Activated CD8-positive, alpha-beta memory T cell treated with anti-CD3 and anti-CD28 coated beads, Interleukin-2, amount 10 ng/mL, durations not matched to agents 7 days and 5 days (primary cell): Measurements from ENCODE around the gene BORCS6. TPM values are rescaled to one million over a fixed set of nuclear protein-coding genes. Genes with fewer than 3 reads are reported as not detected.

Source experiments
- ATAC-seq: fragments of 150-1000 bp; cut with Tn5 transposase; one replicate; pipeline ENCODE4 v1.10.0; 2021; ENCODE audit warnings: moderate library complexity
- CTCF ChIA-PET: fragments of 350-600 bp; sonication (Branson Sonifier 250); formaldehyde crosslinking; loops from one replicate; lab custom pipeline; 2021; ENCODE audit warnings: antibody characterized with exemption; lab: Charles Lee
- DNase-seq: peaks from one replicate; pipeline ENCODE4 v3.0.0-alpha.2; 2020
- H3K27ac Mint-ChIP-seq: one replicate; pipeline ENCODE4 v1.8.0; 2021; ENCODE audit warnings: mild to moderate bottlenecking, mixed read lengths
- H3K27me3 Mint-ChIP-seq: one replicate; pipeline ENCODE4 v1.8.0; 2021; ENCODE audit warnings: mixed read lengths
- H3K36me3 Mint-ChIP-seq: one replicate; pipeline ENCODE4 v1.8.0; 2021; ENCODE audit warnings: mild to moderate bottlenecking, mixed read lengths
- H3K4me1 Mint-ChIP-seq: one replicate; pipeline ENCODE4 v1.8.0; 2021; ENCODE audit warnings: mixed read lengths
- H3K4me3 Mint-ChIP-seq: one replicate; pipeline ENCODE4 v1.8.0; 2021; ENCODE audit warnings: mild to moderate bottlenecking, moderate library complexity, mixed read lengths
- H3K9me3 Mint-ChIP-seq: one replicate; pipeline ENCODE4 v1.8.0; 2022; ENCODE audit warnings: low read depth, mixed read lengths
- total RNA-seq, 2 experiments: library from RNA; stranded (reverse); gene quantifications; one replicate each; pipeline ENCODE4 v1.2.3, GENCODE V29; 2021

Gene BORCS6
- total RNA-seq = 10 to 100 TPM; 14.9 to 16.8 TPM

GRCh38 chr17:8189711-8190477 is at the start of gene BORCS6:
Gene BORCS6 (minus strand): TSS chr17:8190180. CDS start chr17:8190140, 40 bp downstream.
- no peak within 1 kb of the TSS for H3K27ac Mint-ChIP-seq
- no peaks in the 10 kb centered on the region for H3K36me3 Mint-ChIP-seq
- no peaks in the 10 kb centered on the region for H3K27me3 Mint-ChIP-seq
- peaks cover 10% of the 10 kb centered on the region for H3K4me1 Mint-ChIP-seq
- H3K4me3 Mint-ChIP-seq = no peak within 1 kb of the TSS
- H3K9me3 Mint-ChIP-seq = no peaks in the 10 kb centered on the region
- ATAC-seq (peak; percentile 70), DNase-seq (peak; percentile 99)
- CTCF ChIA-PET = interaction anchor here (0.7 to 11.4 kb wide), 18 partner anchors 9 to 194 kb away, joined by 3 to 124 read pairs (median 4); partner anchors contain the start of genes AURKB and CTC1

- peak overlapping the region; percentile 5 for H3K27ac Mint-ChIP-seq
- CTCF ChIA-PET = interaction anchor here (1.3 to 1.8 kb wide), 6 partner anchors 9 to 119 kb away, joined by 3 to 9 read pairs (median 4); partner anchors contain the start of gene RANGRF
- ATAC-seq (no peak), DNase-seq (no peak)
- H3K27me3 Mint-ChIP-seq = no peaks in the 10 kb centered on the region
- H3K9me3 Mint-ChIP-seq = no peaks in the 10 kb centered on the region
- no peak overlapping the region for H3K4me3 Mint-ChIP-seq
- peaks cover 36% of the 10 kb centered on the region for H3K36me3 Mint-ChIP-seq
- peaks cover 2% of the 10 kb centered on the region for H3K4me1 Mint-ChIP-seq
These were observed 47.9 kb upstream of the BORCS6 start for GRCh38 chr17:8237886-8238285.

GRCh38 chr17:8237175-8237574 is 47.2 kb upstream of the BORCS6 start:
- Mint-ChIP-seq H3K4me3 (no peak overlapping the region), H3K27ac (no peak overlapping the region), H3K4me1 (no peaks in the 10 kb centered on the region), H3K36me3 (peaks cover 34% of the 10 kb centered on the region), H3K27me3 (no peaks in the 10 kb centered on the region), H3K9me3 (no peaks in the 10 kb centered on the region)
- ATAC-seq (no peak), DNase-seq (no peak)
- CTCF ChIA-PET = interaction anchor here (0.7 to 1.8 kb wide), 7 partner anchors 9 to 331 kb away, joined by 3 to 9 read pairs (median 5); no protein-coding TSS in a partner anchor

GRCh38 chr17:8235676-8236075 is 45.7 kb upstream of the BORCS6 start:
- CTCF ChIA-PET = interaction anchor here (1.1 to 1.5 kb wide), 3 partner anchors 9 to 14 kb away, joined by 3 to 5 read pairs (median 5); no protein-coding TSS in a partner anchor
- DNase-seq = no peak
- no peaks in the 10 kb centered on the region for H3K9me3 Mint-ChIP-seq
- H3K27me3 Mint-ChIP-seq = no peaks in the 10 kb centered on the region
- ATAC-seq = no peak
- H3K36me3 Mint-ChIP-seq = peaks cover 42% of the 10 kb centered on the region
- H3K4me3 Mint-ChIP-seq = no peak overlapping the region
- H3K4me1 Mint-ChIP-seq = no peaks in the 10 kb centered on the region
- H3K27ac Mint-ChIP-seq = no peak overlapping the region

GRCh38 chr17:8234361-8235270 is 44.6 kb upstream of the BORCS6 start:
- no peak for DNase-seq
- Mint-ChIP-seq H3K27ac (no peak overlapping the region), H3K4me1 (no peaks in the 10 kb centered on the region), H3K4me3 (no peak overlapping the region), H3K36me3 (peaks cover 42% of the 10 kb centered on the region), H3K9me3 (no peaks in the 10 kb centered on the region), H3K27me3 (no peaks in the 10 kb centered on the region)
- ATAC-seq = no peak
- CTCF ChIA-PET = interaction anchor here (0.9 to 1.5 kb wide), 4 partner anchors 10 to 116 kb away, joined by 3 to 5 read pairs (median 4); partner anchors contain the start of gene ALOXE3

GRCh38 chr17:8231701-8232100 is 41.7 kb upstream of the BORCS6 start:
- H3K27me3 Mint-ChIP-seq = no peaks in the 10 kb centered on the region
- H3K9me3 Mint-ChIP-seq = no peaks in the 10 kb centered on the region
- no peak for DNase-seq
- H3K4me3 Mint-ChIP-seq = no peak overlapping the region
- H3K4me1 Mint-ChIP-seq = peaks cover 8% of the 10 kb centered on the region
- no peak overlapping the region for H3K27ac Mint-ChIP-seq
- CTCF ChIA-PET = interaction anchor here (1.0 kb wide), 1 partner anchor 75 kb away, joined by 3 read pairs; no protein-coding TSS in a partner anchor
- no peak for ATAC-seq
- peaks cover 51% of the 10 kb centered on the region for H3K36me3 Mint-ChIP-seq

- CTCF ChIA-PET = interaction anchor here (0.7 to 8.6 kb wide), 6 partner anchors 10 to 73 kb away, joined by 3 to 124 read pairs (median 9); partner anchors contain the start of genes BORCS6, CTC1, PFAS and SLC25A35
- Mint-ChIP-seq H3K36me3 (peaks cover 38% of the 10 kb centered on the region), H3K27me3 (no peaks in the 10 kb centered on the region), H3K4me3 (peak overlapping the region; percentile 48), H3K4me1 (peaks cover 37% of the 10 kb centered on the region), H3K27ac (peak overlapping the region; percentile 88), H3K9me3 (no peaks in the 10 kb centered on the region)
- no peak for ATAC-seq
- DNase-seq = no peak
These were observed 37.2 kb upstream of the BORCS6 start for GRCh38 chr17:8227238-8227581.

- DNase-seq (peak; percentile 72), ATAC-seq (no peak)
- H3K4me1 Mint-ChIP-seq = peaks cover 38% of the 10 kb centered on the region
- peak overlapping the region; percentile 88 for H3K27ac Mint-ChIP-seq
- H3K27me3 Mint-ChIP-seq = no peaks in the 10 kb centered on the region
- H3K36me3 Mint-ChIP-seq = peaks cover 38% of the 10 kb centered on the region
- CTCF ChIA-PET = interaction anchor here (0.6 to 8.6 kb wide), 7 partner anchors 10 to 148 kb away, joined by 3 to 124 read pairs (median 7); partner anchors contain the start of genes BORCS6, CTC1, PFAS and SLC25A35
- peak overlapping the region; percentile 48 for H3K4me3 Mint-ChIP-seq
- H3K9me3 Mint-ChIP-seq = no peaks in the 10 kb centered on the region
These were observed 36.7 kb upstream of the BORCS6 start for GRCh38 chr17:8226536-8227237.

GRCh38 chr17:8225813-8226535 is 36.0 kb upstream of the BORCS6 start:
- ATAC-seq (no peak), DNase-seq (peak; percentile 89)
- CTCF ChIA-PET = interaction anchor here (0.6 to 8.6 kb wide), 9 partner anchors 11 to 147 kb away, joined by 3 to 124 read pairs (median 7); partner anchors contain the start of genes AURKB, BORCS6, CTC1 and PFAS
- Mint-ChIP-seq H3K4me1 (peaks cover 38% of the 10 kb centered on the region), H3K4me3 (peak overlapping the region; percentile 48), H3K27me3 (no peaks in the 10 kb centered on the region), H3K36me3 (peaks cover 32% of the 10 kb centered on the region), H3K27ac (peak overlapping the region; percentile 88), H3K9me3 (no peaks in the 10 kb centered on the region)

- CTCF ChIA-PET = interaction anchor here (0.6 to 8.6 kb wide), 11 partner anchors 10 to 151 kb away, joined by 3 to 124 read pairs (median 5); partner anchors contain the start of genes AURKB, BORCS6, CTC1 and KRABD2
- Mint-ChIP-seq H3K36me3 (peaks cover 33% of the 10 kb centered on the region), H3K9me3 (no peaks in the 10 kb centered on the region), H3K4me3 (no peak overlapping the region), H3K4me1 (peaks cover 42% of the 10 kb centered on the region), H3K27me3 (no peaks in the 10 kb centered on the region), H3K27ac (peak overlapping the region; percentile 70)
- ATAC-seq (no peak), DNase-seq (no peak)
These were observed 35.2 kb upstream of the BORCS6 start for GRCh38 chr17:8224891-8225812.
